Mesenchymal stem cell (in vitro differentiated cells and primary cell): ENCODE results near the gene METTL16.

Experiments
- DNase-seq: peaks from one replicate; pipeline ENCODE4 v3.0.0-alpha.2; 2013
- H2AFZ ChIP-seq: one replicate; pipeline ENCODE4 v1.6.1; 2013; ENCODE audit warnings: low read depth, mild to moderate bottlenecking, control low read depth, inconsistent platforms, low read length, moderate library complexity
- H2AK5ac ChIP-seq: 2 replicates; pipeline ENCODE4 v1.6.1; 2013; ENCODE audit warnings: low read length, moderate library complexity, mild to moderate bottlenecking, inconsistent platforms; ENCODE audit not compliant: severe bottlenecking
- H2BK120ac ChIP-seq: one replicate; pipeline ENCODE4 v1.6.1; 2013; ENCODE audit warnings: low read depth, mild to moderate bottlenecking, inconsistent platforms, low read length, moderate library complexity
- H2BK12ac ChIP-seq, 2 experiments: one replicate each; pipeline ENCODE4 v1.6.1; 2013; ENCODE audit warnings: inconsistent platforms in 2 of 2, low read length in 2 of 2, mild to moderate bottlenecking in 2 of 2, moderate library complexity in 2 of 2, control low read depth in 1 of 2
- H2BK15ac ChIP-seq: one replicate; pipeline ENCODE4 v1.6.1; 2013; ENCODE audit warnings: mild to moderate bottlenecking, low read depth, inconsistent platforms; ENCODE audit not compliant: poor library complexity, severe bottlenecking
- H2BK5ac ChIP-seq: 2 replicates; pipeline ENCODE4 v1.6.1; 2013; ENCODE audit warnings: low read depth, mild to moderate bottlenecking, low read length, control low read depth, inconsistent platforms; ENCODE audit not compliant: poor library complexity, severe bottlenecking
- H3K14ac ChIP-seq, 2 experiments: one replicate each; pipeline ENCODE4 v1.6.1; 2013; ENCODE audit warnings: inconsistent platforms in 2 of 2, low read length in 2 of 2, control low read depth in 1 of 2, mild to moderate bottlenecking in 1 of 2, moderate library complexity in 1 of 2
- H3K18ac ChIP-seq, 2 experiments: one replicate each; pipeline ENCODE4 v1.6.1; 2013; ENCODE audit warnings: inconsistent platforms in 2 of 2, low read length in 2 of 2, control low read depth in 1 of 2, low read depth in 1 of 2, mild to moderate bottlenecking in 1 of 2
- H3K23ac ChIP-seq, 2 experiments: one replicate each; pipeline ENCODE4 v1.6.1; 2013; ENCODE audit warnings: inconsistent platforms in 2 of 2, low read length in 2 of 2, mild to moderate bottlenecking in 2 of 2, moderate library complexity in 2 of 2, control low read depth in 1 of 2
- H3K27ac ChIP-seq: 2 replicates; pipeline ENCODE4 v1.5.1; 2013; ENCODE audit warnings: mild to moderate bottlenecking, moderate library complexity, low read length, control low read depth, inconsistent platforms; ENCODE audit not compliant: poor library complexity, severe bottlenecking
- H3K27me3 ChIP-seq, 2 experiments: 2 replicates each; pipeline versions ENCODE4 v1.6.1 to v1.7.0; 2013; ENCODE audit warnings: low read length in 2 of 2, mild to moderate bottlenecking in 2 of 2, moderate library complexity in 2 of 2, control low read depth in 1 of 2, inconsistent platforms in 1 of 2; ENCODE audit not compliant: control insufficient read depth in 1 of 2, insufficient read depth in 1 of 2
- H3K36me3 ChIP-seq, 2 experiments: 2 replicates each; pipeline versions ENCODE4 v1.6.1 to v1.7.0; 2013; ENCODE audit warnings: low read length in 2 of 2, control low read depth in 1 of 2, inconsistent platforms in 1 of 2, low read depth in 1 of 2, mild to moderate bottlenecking in 1 of 2; ENCODE audit not compliant: insufficient read depth in 2 of 2, control insufficient read depth in 1 of 2
- H3K4ac ChIP-seq, 2 experiments: one replicate each; pipeline ENCODE4 v1.6.1; 2013; ENCODE audit warnings: inconsistent platforms in 2 of 2, low read length in 2 of 2, mild to moderate bottlenecking in 2 of 2, moderate library complexity in 2 of 2, control low read depth in 1 of 2, low read depth in 1 of 2
- H3K4me1 ChIP-seq: 2 replicates; pipeline ENCODE4 v1.6.1; 2013; ENCODE audit warnings: low read depth, low read length, control low read depth; ENCODE audit not compliant: control insufficient read depth, insufficient read depth
- H3K4me2 ChIP-seq: 2 replicates; pipeline ENCODE4 v1.6.1; 2013; ENCODE audit warnings: low read length, mild to moderate bottlenecking, inconsistent platforms; ENCODE audit not compliant: poor library complexity, severe bottlenecking
- H3K4me3 ChIP-seq, 2 experiments: 2 replicates each; pipeline versions ENCODE4 v1.5.1 to v1.7.0; 2013; ENCODE audit warnings: low read length in 2 of 2, mild to moderate bottlenecking in 2 of 2, control low read depth in 1 of 2, low read depth in 1 of 2; ENCODE audit not compliant: insufficient read depth in 1 of 2
- H3K79me1 ChIP-seq: replicated peaks from 2 replicates; pipeline ENCODE4 v1.6.1; 2013; ENCODE audit warnings: mild to moderate bottlenecking, control low read depth, low read length, inconsistent platforms; ENCODE audit not compliant: poor library complexity, severe bottlenecking
- H3K9ac ChIP-seq: 2 replicates; pipeline ENCODE4 v1.7.0; 2013; ENCODE audit warnings: mild to moderate bottlenecking, low read length, moderate library complexity
- H3K9me3 ChIP-seq: 2 replicates; pipeline ENCODE4 v1.7.0; 2013; ENCODE audit warnings: mild to moderate bottlenecking, low read length; ENCODE audit not compliant: control insufficient read depth
- H4K8ac ChIP-seq: one replicate; pipeline ENCODE4 v1.6.1; 2013; ENCODE audit warnings: inconsistent platforms, mild to moderate bottlenecking, low read length, moderate library complexity
- H4K91ac ChIP-seq: one replicate; pipeline ENCODE4 v1.6.1; 2013; ENCODE audit warnings: mild to moderate bottlenecking, low read length, inconsistent platforms
- WGBS: methylation state at CpG from one replicate; pipeline ENCODE4 v1.1.7; 2013; ENCODE audit warnings: mixed read lengths; 5-methylcytosine and 5-hydroxymethylcytosine counted together

Gene METTL16

GRCh38 chr17:2397247-2398171, 114.2 kb downstream of the METTL16 start:
- no peaks in the 10 kb centered on the region for H3K9me3 ChIP-seq

GRCh38 chr17:2396568-2397246, 115.0 kb downstream of the METTL16 start:
- Histone ChIP-seq H3K18ac (peak overlapping the region; percentile 68 to 89), H3K4me1 (peaks cover 56% of the 10 kb centered on the region), H3K14ac (peak overlapping the region in 1 of 2 experiments; percentile 97), H2BK120ac (peak overlapping the region; percentile 65), H4K91ac (peak overlapping the region; percentile 67), H3K36me3 (peaks cover 3 to 13% of the 10 kb centered on the region in 2 experiments), H2BK15ac (peak overlapping the region; percentile 87), H2BK12ac (peak overlapping the region; percentile 34 to 98), H4K8ac (peak overlapping the region; percentile 74), H3K27me3 (no peaks in the 10 kb centered on the region), H2AK5ac (peak overlapping the region; percentile 37), H2AFZ (no peak overlapping the region), H3K4me2 (peak overlapping the region; percentile 61), H3K79me1 (peaks cover 12% of the 10 kb centered on the region), H3K9me3 (no peaks in the 10 kb centered on the region), H3K27ac (peak overlapping the region; percentile 79), H3K23ac (peak overlapping the region in 1 of 2 experiments; percentile 46), H3K9ac (peak overlapping the region; percentile 80), H2BK5ac (no peak overlapping the region), H3K4me3 (peak overlapping the region in 1 of 2 experiments; percentile 79), H3K4ac (peak overlapping the region; percentile 5 to 90)
- peak; percentile 100 for DNase-seq
- WGBS: 4% methylated on average over 30 of the region's 34 CpGs

More at GRCh38 chr17:2397247-2398171, 114.2 kb downstream of the METTL16 start:
- H3K23ac ChIP-seq: peak overlapping the region in 1 of 2 experiments; percentile 28
- no peak overlapping the region for H2AFZ ChIP-seq
- peak overlapping the region; percentile 55 to 80 for H3K4ac ChIP-seq
- H3K9ac ChIP-seq: peak overlapping the region; percentile 80
- H2AK5ac ChIP-seq: peak overlapping the region; percentile 67
- H2BK12ac ChIP-seq: peak overlapping the region; percentile 91
- DNase-seq: no peak
- peak overlapping the region; percentile 71 to 88 for H3K18ac ChIP-seq
- H4K8ac ChIP-seq: peak overlapping the region; percentile 66
- no peak overlapping the region for H2BK5ac ChIP-seq
- H3K36me3 ChIP-seq: peaks cover 3 to 13% of the 10 kb centered on the region in 2 experiments
- H3K4me3 ChIP-seq: peak overlapping the region in 1 of 2 experiments; percentile 79
- peak overlapping the region; percentile 74 for H3K27ac ChIP-seq
- peak overlapping the region in 1 of 2 experiments; percentile 68 for H3K14ac ChIP-seq
- H3K4me1 ChIP-seq: peaks cover 55% of the 10 kb centered on the region
- peak overlapping the region; percentile 13 for H3K4me2 ChIP-seq
- H2BK15ac ChIP-seq: peak overlapping the region; percentile 84
- H3K27me3 ChIP-seq: no peaks in the 10 kb centered on the region
- WGBS: 78% methylated on average over 12 of the region's 12 CpGs
- H2BK120ac ChIP-seq: peak overlapping the region; percentile 81
- H3K79me1 ChIP-seq: peaks cover 8% of the 10 kb centered on the region
- H4K91ac ChIP-seq: peak overlapping the region; percentile 12

- Histone ChIP-seq H2AK5ac (peak overlapping the region; percentile 37), H3K4me2 (peak overlapping the region; percentile 61), H3K9ac (peak overlapping the region; percentile 80), H3K36me3 (peaks cover 5 to 13% of the 10 kb centered on the region in 2 experiments), H3K14ac (peak overlapping the region in 1 of 2 experiments; percentile 97), H2BK5ac (no peak overlapping the region), H2BK120ac (no peak overlapping the region), H3K4me1 (peaks cover 58% of the 10 kb centered on the region), H4K91ac (peak overlapping the region; percentile 67), H3K27ac (peak overlapping the region; percentile 79), H3K4ac (peak overlapping the region; percentile 5 to 90), H4K8ac (peak overlapping the region; percentile 74), H3K9me3 (no peaks in the 10 kb centered on the region), H3K18ac (peak overlapping the region; percentile 68 to 89), H2BK15ac (peak overlapping the region; percentile 87), H2AFZ (no peak overlapping the region), H3K27me3 (no peaks in the 10 kb centered on the region), H2BK12ac (peak overlapping the region; percentile 34 to 98), H3K4me3 (peak overlapping the region in 1 of 2 experiments; percentile 69), H3K23ac (peak overlapping the region in 1 of 2 experiments; percentile 46), H3K79me1 (peaks cover 17% of the 10 kb centered on the region)
- DNase-seq: no peak
- WGBS: 33% methylated on average over 6 of the region's 7 CpGs
Observed at GRCh38 chr17:2396192-2396567, 115.5 kb downstream of the METTL16 start.
